Gastroesophageal sphincter (tissue), 3 donors: ENCODE measurements around the gene SPAG16.

Experiments used
- EP300 ChIP-seq: sonication (generic); formaldehyde crosslinking; IDR thresholded peaks from one replicate; pipeline ENCODE4 v1.6.1; 2017; ENCODE audit warnings: antibody characterized with exemption, mild to moderate bottlenecking
- POLR2A ChIP-seq, 2 donors: fragments of 450-650 bp; IDR thresholded peaks; one replicate each; pipeline ENCODE4 v1.6.1; 2017; ENCODE audit warnings: antibody characterized with exemption in 2 of 2, mild to moderate bottlenecking in 2 of 2, moderate library complexity in 1 of 2
- TF ChIP-seq, protein P1 (sequence below), 4 experiments: fragments of 200-600 bp in 2 of 4; fragments of 450-650 bp in 2 of 4; sonication (generic) in 1 of 4; IDR thresholded peaks; one replicate each; pipeline ENCODE4 v1.5.1; 2017 to 2019; ENCODE audit warnings: antibody characterized with exemption in 4 of 4, mild to moderate bottlenecking in 2 of 4, moderate library complexity in 2 of 4

DNA sequence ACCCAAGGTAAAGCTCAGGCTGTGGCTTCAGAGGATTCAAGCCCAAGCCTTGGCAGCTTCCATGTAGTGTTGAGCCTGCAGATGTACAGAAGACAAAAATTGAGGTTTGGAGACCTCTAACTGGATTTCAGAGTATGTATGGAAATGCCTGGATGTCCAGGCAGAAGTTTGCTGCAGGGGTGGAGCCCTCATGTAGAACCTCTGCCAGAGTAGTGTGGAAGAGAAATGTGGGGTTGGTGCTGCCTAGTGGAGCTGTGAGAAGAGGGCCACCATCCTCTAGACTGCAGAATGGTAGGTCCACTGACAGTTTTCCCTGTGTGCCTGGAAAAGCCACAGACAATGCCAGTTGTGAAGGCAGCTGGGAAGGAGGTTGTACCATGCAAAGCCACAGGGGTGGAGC, 239.9 kb downstream of the SPAG16 start:
- TF ChIP-seq EP300 (no peak), POLR2A (IDR thresholded peaks at IDR 0.05) (no peak)
- TF ChIP-seq, protein P1, sequence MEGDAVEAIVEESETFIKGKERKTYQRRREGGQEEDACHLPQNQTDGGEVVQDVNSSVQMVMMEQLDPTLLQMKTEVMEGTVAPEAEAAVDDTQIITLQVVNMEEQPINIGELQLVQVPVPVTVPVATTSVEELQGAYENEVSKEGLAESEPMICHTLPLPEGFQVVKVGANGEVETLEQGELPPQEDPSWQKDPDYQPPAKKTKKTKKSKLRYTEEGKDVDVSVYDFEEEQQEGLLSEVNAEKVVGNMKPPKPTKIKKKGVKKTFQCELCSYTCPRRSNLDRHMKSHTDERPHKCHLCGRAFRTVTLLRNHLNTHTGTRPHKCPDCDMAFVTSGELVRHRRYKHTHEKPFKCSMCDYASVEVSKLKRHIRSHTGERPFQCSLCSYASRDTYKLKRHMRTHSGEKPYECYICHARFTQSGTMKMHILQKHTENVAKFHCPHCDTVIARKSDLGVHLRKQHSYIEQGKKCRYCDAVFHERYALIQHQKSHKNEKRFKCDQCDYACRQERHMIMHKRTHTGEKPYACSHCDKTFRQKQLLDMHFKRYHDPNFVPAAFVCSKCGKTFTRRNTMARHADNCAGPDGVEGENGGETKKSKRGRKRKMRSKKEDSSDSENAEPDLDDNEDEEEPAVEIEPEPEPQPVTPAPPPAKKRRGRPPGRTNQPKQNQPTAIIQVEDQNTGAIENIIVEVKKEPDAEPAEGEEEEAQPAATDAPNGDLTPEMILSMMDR (IDR thresholded peaks at IDR 0.05), result no peak
